Lower leg skin (tissue), 3 donors: ENCODE measurements around the gene LARP6.

ENCODE experiments used
- CTCF ChIP-seq, 3 donors: fragments of 450-650 bp; IDR thresholded peaks; one replicate each; pipeline ENCODE4 v1.5.1; 2016; ENCODE audit warnings: antibody characterized with exemption in 3 of 3, mild to moderate bottlenecking in 3 of 3, moderate library complexity in 2 of 3
- POLR2A ChIP-seq, 2 donors: fragments of 450-650 bp; IDR thresholded peaks; one replicate each; pipeline ENCODE4 v1.6.1; 2016 to 2017; ENCODE audit warnings: antibody characterized with exemption in 2 of 2, mild to moderate bottlenecking in 1 of 2, moderate library complexity in 1 of 2

GRCh38 chr15:70817266-70817665 is 36.7 kb downstream of the LARP6 start:
- no peak for TF ChIP-seq CTCF (IDR thresholded peaks at IDR 0.05)
- TF ChIP-seq POLR2A (IDR thresholded peaks at IDR 0.05), result no peak
